Inferior parietal cortex (tissue), 1 donor: Measurements from ENCODE around the gene SPCS2.
A peak's percentile ranks its signal among the peaks of the same experiment; 100 is the strongest.
"Not testable (repeated sequence)": the region's sequence is repeated elsewhere in the genome, so short reads cannot be mapped to it uniquely, and the experiment has no call there.

Experiments
- DNase-seq: peaks from one replicate; pipeline ENCODE4 v3.0.0-alpha.2; 2016; ENCODE audit errors: extremely low spot score

Gene SPCS2

GRCh38 chr11:75001686-75002085, 52.6 kb downstream of the SPCS2 start:
- no peak for DNase-seq

GRCh38 chr11:75002516-75002915, 53.5 kb downstream of the SPCS2 start:
- no peak for DNase-seq

- DNase-seq: no peak
Observed at GRCh38 chr11:75004215-75004614, 55.1 kb downstream of the SPCS2 start.

GRCh38 chr11:75011357-75011756, 62.3 kb downstream of the SPCS2 start:
- no peak for DNase-seq

GRCh38 chr11:75011872-75012271, 62.8 kb downstream of the SPCS2 start:
- DNase-seq: no peak

GRCh38 chr11:75013051-75013450, 64.0 kb downstream of the SPCS2 start:
- DNase-seq: no peak

GRCh38 chr11:75014129-75014528, 65.1 kb downstream of the SPCS2 start:
- DNase-seq: peak; percentile 13

GRCh38 chr11:75019200-75019599, 70.1 kb downstream of the SPCS2 start:
- DNase-seq: not testable (repeated sequence)

GRCh38 chr11:75020328-75020727, 71.3 kb downstream of the SPCS2 start:
- not testable (repeated sequence) for DNase-seq

- no peak for DNase-seq
Observed at GRCh38 chr11:75022296-75022695, 73.2 kb downstream of the SPCS2 start.

- peak; percentile 90 for DNase-seq
Observed at GRCh38 chr11:75022759-75023396, 73.8 kb downstream of the SPCS2 start.

- peak; percentile 8 for DNase-seq
Observed at GRCh38 chr11:75023446-75024067, 74.5 kb downstream of the SPCS2 start.

- DNase-seq: peak; percentile 40
Observed at GRCh38 chr11:75024068-75024449, 75.0 kb downstream of the SPCS2 start.

- DNase-seq: peak; percentile 23
Observed at GRCh38 chr11:75024764-75025211, 75.7 kb downstream of the SPCS2 start.

GRCh38 chr11:75025561-75025960, 76.5 kb downstream of the SPCS2 start:
- no peak for DNase-seq

- DNase-seq: no peak
Observed at GRCh38 chr11:75028321-75028720, 79.3 kb downstream of the SPCS2 start.
